Body of pancreas (tissue), 4 donors: ENCODE results near the gene RIMKLB.
"Not testable (repeated sequence)": the region's sequence is repeated elsewhere in the genome, so short reads cannot be mapped to it uniquely, and the experiment has no call there.

Experiments
- POLR2A ChIP-seq, 3 donors: fragments of 450-650 bp; IDR thresholded peaks; one replicate each; pipeline ENCODE4 v1.6.1; 2016; ENCODE audit warnings: antibody characterized with exemption in 3 of 3, mild to moderate bottlenecking in 2 of 3
- TF ChIP-seq, protein P1 (sequence below), 7 experiments: fragments of 450-650 bp in 4 of 7; fragments of 200-600 bp in 3 of 7; sonication (generic) in 3 of 7; IDR thresholded peaks; one replicate each; pipeline ENCODE4 v1.5.1; 2016 to 2019; ENCODE audit warnings: antibody characterized with exemption in 7 of 7

GRCh38 chr12:8820676-8821407 is 123.1 kb downstream of the RIMKLB start:
- TF ChIP-seq, protein P1, sequence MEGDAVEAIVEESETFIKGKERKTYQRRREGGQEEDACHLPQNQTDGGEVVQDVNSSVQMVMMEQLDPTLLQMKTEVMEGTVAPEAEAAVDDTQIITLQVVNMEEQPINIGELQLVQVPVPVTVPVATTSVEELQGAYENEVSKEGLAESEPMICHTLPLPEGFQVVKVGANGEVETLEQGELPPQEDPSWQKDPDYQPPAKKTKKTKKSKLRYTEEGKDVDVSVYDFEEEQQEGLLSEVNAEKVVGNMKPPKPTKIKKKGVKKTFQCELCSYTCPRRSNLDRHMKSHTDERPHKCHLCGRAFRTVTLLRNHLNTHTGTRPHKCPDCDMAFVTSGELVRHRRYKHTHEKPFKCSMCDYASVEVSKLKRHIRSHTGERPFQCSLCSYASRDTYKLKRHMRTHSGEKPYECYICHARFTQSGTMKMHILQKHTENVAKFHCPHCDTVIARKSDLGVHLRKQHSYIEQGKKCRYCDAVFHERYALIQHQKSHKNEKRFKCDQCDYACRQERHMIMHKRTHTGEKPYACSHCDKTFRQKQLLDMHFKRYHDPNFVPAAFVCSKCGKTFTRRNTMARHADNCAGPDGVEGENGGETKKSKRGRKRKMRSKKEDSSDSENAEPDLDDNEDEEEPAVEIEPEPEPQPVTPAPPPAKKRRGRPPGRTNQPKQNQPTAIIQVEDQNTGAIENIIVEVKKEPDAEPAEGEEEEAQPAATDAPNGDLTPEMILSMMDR (IDR thresholded peaks at IDR 0.05): not testable (repeated sequence)
- not testable (repeated sequence) for TF ChIP-seq POLR2A (IDR thresholded peaks at IDR 0.05)
